ENCODE results near the gene PRKAR1A. TPM values are rescaled to one million over a fixed set of nuclear protein-coding genes. Genes with fewer than 3 reads are reported as not detected.

PRKAR1A gene
- total RNA-seq, 1 donor from 2014 or later = 186 TPM

GRCh38 chr17:68499587-68499986 lies 12.6 kb upstream of the PRKAR1A start:
- intact Hi-C loops (cut with DNase I) = no loop called here
- H3K36me3 ChIP-seq = no peaks in the 10 kb centered on the region

GRCh38 chr17:68501074-68501473 lies 11.2 kb upstream of the PRKAR1A start:
- intact Hi-C loops (cut with DNase I) = no loop called here

More at GRCh38 chr17:68499587-68499986, 12.6 kb upstream of the PRKAR1A start:
- TF ChIP-seq CTCF (IDR thresholded peaks at IDR 0.05) (no peak), POLR2A (IDR thresholded peaks at IDR 0.05) (no peak), POLR2AphosphoS5 (IDR thresholded peaks at IDR 0.05; ENCODE audit: insufficient read depth in 1 of 2, low read depth in 1 of 2) (no peak)
- no peak for DNase-seq (ENCODE audit: extremely low spot score in 2 of 2)
- Histone ChIP-seq H3K4me3 (no peak overlapping the region), H3K4me1 (no peaks in the 10 kb centered on the region), H3K9me3 (no peaks in the 10 kb centered on the region), H3K27me3 (no peaks in the 10 kb centered on the region), H3K27ac (no peak overlapping the region)

GRCh38 chr17:68505951-68506350 lies 6.3 kb upstream of the PRKAR1A start:
- Histone ChIP-seq H3K9me3 (no peaks in the 10 kb centered on the region), H3K36me3 (no peaks in the 10 kb centered on the region), H3K27ac (no peak overlapping the region), H3K27me3 (no peaks in the 10 kb centered on the region), H3K4me1 (peaks cover 5% of the 10 kb centered on the region), H3K4me3 (no peak overlapping the region)
- TF ChIP-seq POLR2A (IDR thresholded peaks at IDR 0.05) (no peak), CTCF (IDR thresholded peaks at IDR 0.05) (no peak), POLR2AphosphoS5 (IDR thresholded peaks at IDR 0.05; ENCODE audit: insufficient read depth in 1 of 2, low read depth in 1 of 2) (no peak)
- intact Hi-C loops (cut with DNase I) = no loop called here
- DNase-seq (ENCODE audit: extremely low spot score in 2 of 2) = no peak

More at GRCh38 chr17:68501074-68501473, 11.2 kb upstream of the PRKAR1A start:
- H3K27me3 ChIP-seq = no peaks in the 10 kb centered on the region
- no peak overlapping the region for H3K4me3 ChIP-seq
- no peak for TF ChIP-seq POLR2AphosphoS5 (IDR thresholded peaks at IDR 0.05; ENCODE audit: insufficient read depth in 1 of 2, low read depth in 1 of 2)
- TF ChIP-seq POLR2A (IDR thresholded peaks at IDR 0.05) = no peak
- no peak for TF ChIP-seq CTCF (IDR thresholded peaks at IDR 0.05)
- DNase-seq (ENCODE audit: extremely low spot score in 2 of 2) = no peak
- no peak overlapping the region for H3K27ac ChIP-seq
- no peaks in the 10 kb centered on the region for H3K9me3 ChIP-seq
- H3K36me3 ChIP-seq = no peaks in the 10 kb centered on the region
- H3K4me1 ChIP-seq = no peaks in the 10 kb centered on the region

- no peaks in the 10 kb centered on the region for H3K36me3 ChIP-seq
- no peaks in the 10 kb centered on the region for H3K27me3 ChIP-seq
- TF ChIP-seq POLR2AphosphoS5 (IDR thresholded peaks at IDR 0.05; ENCODE audit: insufficient read depth in 1 of 2, low read depth in 1 of 2) = no peak
- TF ChIP-seq POLR2A (IDR thresholded peaks at IDR 0.05) = no peak
- TF ChIP-seq CTCF (IDR thresholded peaks at IDR 0.05) = no peak
- no peak overlapping the region for H3K4me3 ChIP-seq
- no peak for DNase-seq (ENCODE audit: extremely low spot score in 2 of 2)
- intact Hi-C loops (cut with DNase I) = no loop called here
- peaks cover 11% of the 10 kb centered on the region for H3K4me1 ChIP-seq
- H3K27ac ChIP-seq = no peak overlapping the region
- H3K9me3 ChIP-seq = no peaks in the 10 kb centered on the region
Measured at GRCh38 chr17:68507576-68507975, 4.7 kb upstream of the PRKAR1A start.

GRCh38 chr17:68509141-68510057 lies 2.8 kb upstream of the PRKAR1A start:
- Histone ChIP-seq H3K36me3 (no peaks in the 10 kb centered on the region), H3K9me3 (no peaks in the 10 kb centered on the region), H3K4me1 (peaks cover 20% of the 10 kb centered on the region), H3K27me3 (no peaks in the 10 kb centered on the region), H3K4me3 (no peak overlapping the region), H3K27ac (no peak overlapping the region)
- no peak for DNase-seq (ENCODE audit: extremely low spot score in 2 of 2)
- TF ChIP-seq POLR2A (IDR thresholded peaks at IDR 0.05) (no peak), POLR2AphosphoS5 (IDR thresholded peaks at IDR 0.05; ENCODE audit: insufficient read depth in 1 of 2, low read depth in 1 of 2) (no peak), CTCF (IDR thresholded peaks at IDR 0.05) (no peak)
- intact Hi-C loops (cut with DNase I) = no loop called here

All from vagina (tissue), 2 donors.